MM.1S (cell line): ENCODE data around the gene SRSF7.

Experiments
- DNase-seq: peaks from one replicate; pipeline ENCODE4 v3.0.0-alpha.2; 2015
- H2AFZ ChIP-seq: fragments of 300-600 bp; sonication (generic); 2 replicates; pipeline ENCODE4 v1.6.0; 2016; ENCODE audit warnings: antibody characterized with exemption, low read length
- H3F3A ChIP-seq: fragments of 300-600 bp; sonication (generic); 2 replicates; pipeline ENCODE4 v1.6.1; 2016; ENCODE audit warnings: mild to moderate bottlenecking, antibody characterized with exemption, low read length, moderate library complexity, mixed read lengths; ENCODE audit not compliant: insufficient read depth
- H3K27ac ChIP-seq: fragments of 300-600 bp; sonication (generic); 2 replicates; pipeline ENCODE4 v1.5.1; 2016; ENCODE audit warnings: mild to moderate bottlenecking, low read length
- H3K27me3 ChIP-seq: fragments of 300-600 bp; sonication (generic); replicated peaks from 2 replicates; pipeline ENCODE4 v1.6.0; 2016; ENCODE audit warnings: low read length; ENCODE audit not compliant: insufficient read depth
- H3K36me3 ChIP-seq: fragments of 300-600 bp; sonication (generic); replicated peaks from 2 replicates; pipeline ENCODE4 v1.6.1; 2016; ENCODE audit warnings: mild to moderate bottlenecking, low read length, mixed read lengths; ENCODE audit not compliant: insufficient read depth
- H3K4me1 ChIP-seq: fragments of 300-600 bp; sonication (generic); 2 replicates; pipeline ENCODE4 v1.6.1; 2016; ENCODE audit warnings: low read length, mixed read lengths
- H3K4me2 ChIP-seq: fragments of 300-600 bp; sonication (generic); 2 replicates; pipeline ENCODE4 v1.6.0; 2016; ENCODE audit warnings: low read depth, low read length
- H3K4me3 ChIP-seq: fragments of 300-600 bp; sonication (generic); 2 replicates; pipeline ENCODE4 v1.5.1; 2016; ENCODE audit warnings: low read length, mixed read lengths
- H3K79me2 ChIP-seq: fragments of 300-600 bp; sonication (generic); 2 replicates; pipeline ENCODE4 v1.6.1; 2016; ENCODE audit warnings: mixed run types, low read length, mixed read lengths
- H3K9ac ChIP-seq: fragments of 300-600 bp; sonication (generic); 2 replicates; pipeline ENCODE4 v1.6.1; 2016; ENCODE audit warnings: low read length, mixed read lengths
- H3K9me2 ChIP-seq: fragments of 300-600 bp; sonication (generic); replicated peaks from 2 replicates; pipeline ENCODE4 v1.6.1; 2016; ENCODE audit warnings: mild to moderate bottlenecking, low read length, mixed read lengths; ENCODE audit not compliant: insufficient read depth
- H3K9me3 ChIP-seq: fragments of 300-600 bp; sonication (generic); replicated peaks from 2 replicates; pipeline ENCODE4 v1.6.1; 2016; ENCODE audit warnings: mild to moderate bottlenecking, low read length, mixed read lengths; ENCODE audit not compliant: insufficient read depth
- H4K20me1 ChIP-seq: fragments of 300-600 bp; sonication (generic); 2 replicates; pipeline ENCODE4 v1.6.1; 2016; ENCODE audit warnings: mild to moderate bottlenecking, low read length, moderate library complexity, mixed read lengths; ENCODE audit not compliant: insufficient read depth
- EZH2 ChIP-seq: fragments of 300-600 bp; sonication (generic); optimal IDR thresholded peaks from 2 replicates; pipeline ENCODE3; 2017; ENCODE audit warnings: low read depth, mild to moderate bottlenecking, antibody characterized with exemption, low read length, mixed read lengths
- EZH2phosphoT487 ChIP-seq: fragments of 300-600 bp; sonication (generic); IDR thresholded peaks from 2 replicates; pipeline ENCODE4 v1.6.1; 2018; ENCODE audit warnings: antibody characterized with exemption, low read length
- TF ChIP-seq, protein P1 (sequence below): fragments of 300-600 bp; sonication (generic); IDR thresholded peaks from 2 replicates; pipeline ENCODE4 v1.5.1; 2016; ENCODE audit warnings: antibody characterized with exemption, low read length, mixed read lengths

SRSF7 gene

DNA sequence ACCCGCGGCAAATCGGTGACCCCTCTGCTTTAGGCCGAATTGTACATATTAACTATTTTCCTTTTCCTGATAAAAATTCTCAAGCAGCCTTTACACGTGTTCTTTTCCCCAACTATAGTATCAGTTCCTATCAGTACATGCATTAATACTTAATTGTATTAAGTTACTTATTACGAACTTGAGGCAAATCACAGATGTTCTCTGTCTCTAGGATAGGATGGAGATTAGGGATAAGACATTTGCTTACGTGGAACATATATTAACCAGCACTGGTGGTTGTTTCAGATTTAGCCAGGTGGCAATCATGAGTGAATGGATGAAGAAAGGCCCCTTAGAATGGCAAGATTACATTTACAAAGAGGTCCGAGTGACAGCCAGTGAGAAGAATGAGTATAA, 27.5 kb upstream of the SRSF7 start:
- no peaks in the 10 kb centered on the region for H3F3A ChIP-seq
- H3K4me1 ChIP-seq, result no peaks in the 10 kb centered on the region
- no peaks in the 10 kb centered on the region for H3K27me3 ChIP-seq
- peaks cover 13% of the 10 kb centered on the region for H3K79me2 ChIP-seq
- peak overlapping the region; percentile 69 for H2AFZ ChIP-seq
- H3K4me2 ChIP-seq, result peak overlapping the region; percentile 69
- TF ChIP-seq EZH2phosphoT487, result no peak
- TF ChIP-seq EZH2, result no peak
- TF ChIP-seq, protein P1, sequence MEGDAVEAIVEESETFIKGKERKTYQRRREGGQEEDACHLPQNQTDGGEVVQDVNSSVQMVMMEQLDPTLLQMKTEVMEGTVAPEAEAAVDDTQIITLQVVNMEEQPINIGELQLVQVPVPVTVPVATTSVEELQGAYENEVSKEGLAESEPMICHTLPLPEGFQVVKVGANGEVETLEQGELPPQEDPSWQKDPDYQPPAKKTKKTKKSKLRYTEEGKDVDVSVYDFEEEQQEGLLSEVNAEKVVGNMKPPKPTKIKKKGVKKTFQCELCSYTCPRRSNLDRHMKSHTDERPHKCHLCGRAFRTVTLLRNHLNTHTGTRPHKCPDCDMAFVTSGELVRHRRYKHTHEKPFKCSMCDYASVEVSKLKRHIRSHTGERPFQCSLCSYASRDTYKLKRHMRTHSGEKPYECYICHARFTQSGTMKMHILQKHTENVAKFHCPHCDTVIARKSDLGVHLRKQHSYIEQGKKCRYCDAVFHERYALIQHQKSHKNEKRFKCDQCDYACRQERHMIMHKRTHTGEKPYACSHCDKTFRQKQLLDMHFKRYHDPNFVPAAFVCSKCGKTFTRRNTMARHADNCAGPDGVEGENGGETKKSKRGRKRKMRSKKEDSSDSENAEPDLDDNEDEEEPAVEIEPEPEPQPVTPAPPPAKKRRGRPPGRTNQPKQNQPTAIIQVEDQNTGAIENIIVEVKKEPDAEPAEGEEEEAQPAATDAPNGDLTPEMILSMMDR, result no peak
- peak overlapping the region; percentile 67 for H3K9ac ChIP-seq
- H3K36me3 ChIP-seq, result no peaks in the 10 kb centered on the region
- H3K9me2 ChIP-seq, result no peaks in the 10 kb centered on the region
- H3K27ac ChIP-seq, result no peak overlapping the region
- H3K4me3 ChIP-seq, result peak overlapping the region; percentile 77
- H4K20me1 ChIP-seq, result no peaks in the 10 kb centered on the region
- no peaks in the 10 kb centered on the region for H3K9me3 ChIP-seq
- no peak for DNase-seq

DNA sequence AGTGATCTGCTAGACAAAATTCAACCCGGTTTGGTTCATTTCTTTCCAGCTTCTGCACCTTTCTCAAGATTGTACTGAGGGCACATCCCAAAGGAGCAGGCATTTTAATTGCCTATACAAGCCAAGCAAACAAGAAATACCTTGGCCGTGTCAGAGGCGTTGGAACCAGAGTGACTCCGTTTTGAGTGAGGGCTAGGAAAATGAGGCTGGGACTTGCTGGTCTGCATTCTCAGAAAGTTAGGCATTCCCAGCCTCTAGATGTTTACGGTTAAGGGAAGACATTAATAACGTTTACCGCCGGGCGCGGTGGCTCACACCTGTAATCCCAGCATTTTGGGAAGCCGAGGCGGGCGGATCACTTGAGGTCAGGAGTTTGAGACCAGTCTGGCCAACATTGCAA, 25.4 kb upstream of the SRSF7 start:
- H3K79me2 ChIP-seq, result peaks cover 13% of the 10 kb centered on the region
- H4K20me1 ChIP-seq, result no peaks in the 10 kb centered on the region
- H3K4me3 ChIP-seq, result no peak overlapping the region
- DNase-seq, result no peak
- H3K27me3 ChIP-seq, result no peaks in the 10 kb centered on the region
- H3K9ac ChIP-seq, result no peak overlapping the region
- no peak overlapping the region for H3K4me2 ChIP-seq
- no peak overlapping the region for H3K27ac ChIP-seq
- no peak for TF ChIP-seq EZH2
- TF ChIP-seq, protein P1, result no peak
- no peak for TF ChIP-seq EZH2phosphoT487
- no peaks in the 10 kb centered on the region for H3F3A ChIP-seq
- no peaks in the 10 kb centered on the region for H3K9me2 ChIP-seq
- H3K9me3 ChIP-seq, result no peaks in the 10 kb centered on the region
- H3K4me1 ChIP-seq, result no peaks in the 10 kb centered on the region
- no peaks in the 10 kb centered on the region for H3K36me3 ChIP-seq
- no peak overlapping the region for H2AFZ ChIP-seq

DNA sequence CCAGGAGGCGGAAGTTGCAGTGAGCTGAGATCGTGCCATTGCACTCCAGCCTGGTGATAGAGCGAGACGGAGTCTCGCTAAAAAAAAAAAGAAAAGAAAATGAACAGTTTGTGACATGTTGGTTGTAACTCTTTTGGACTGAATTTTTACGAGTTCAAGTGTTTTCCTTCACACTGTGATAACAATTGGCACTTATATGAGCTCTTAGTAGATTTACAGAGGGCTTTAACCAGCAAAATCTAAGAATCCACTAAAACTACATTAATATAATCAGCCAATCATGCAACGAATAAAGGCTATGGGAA, 24.7 kb upstream of the SRSF7 start:
- H3K4me2 ChIP-seq, result no peak overlapping the region
- TF ChIP-seq EZH2, result no peak
- no peak for TF ChIP-seq EZH2phosphoT487
- TF ChIP-seq, protein P1, result no peak
- H3K27ac ChIP-seq, result no peak overlapping the region
- no peak overlapping the region for H2AFZ ChIP-seq
- H3K27me3 ChIP-seq, result no peaks in the 10 kb centered on the region
- H3K4me3 ChIP-seq, result no peak overlapping the region
- H3K79me2 ChIP-seq, result peaks cover 13% of the 10 kb centered on the region
- H3K9ac ChIP-seq, result no peak overlapping the region
- H3K4me1 ChIP-seq, result no peaks in the 10 kb centered on the region
- DNase-seq, result no peak
- no peaks in the 10 kb centered on the region for H3K9me3 ChIP-seq
- no peaks in the 10 kb centered on the region for H3K9me2 ChIP-seq
- no peaks in the 10 kb centered on the region for H4K20me1 ChIP-seq
- no peaks in the 10 kb centered on the region for H3K36me3 ChIP-seq
- H3F3A ChIP-seq, result no peaks in the 10 kb centered on the region
